HEK293T (cell line): ENCODE data around the gene ATG4D.
"Not testable (repeated sequence)": the region's sequence is repeated elsewhere in the genome, so short reads cannot be mapped to it uniquely, and the experiment has no call there.

Experiments
- CTCF ChIA-PET: fragments of 350-600 bp; formaldehyde crosslinking; extraction: SDS; loops from one replicate; lab custom pipeline; 2021; ENCODE audit warnings: antibody characterized with exemption, inconsistent platforms; lab: Yijun Ruan, JAX
- POLR2A ChIA-PET: fragments of 350-600 bp; formaldehyde crosslinking; extraction: SDS; loops from one replicate; lab custom pipeline; 2020; ENCODE audit warnings: antibody characterized with exemption, inconsistent platforms; lab: Yijun Ruan, JAX
- DNase-seq: peaks from one replicate; pipeline ENCODE4 v3.0.0; 2012; ENCODE audit warnings: mixed read lengths; ENCODE audit errors: extremely low spot score
- ARNT ChIP-seq: fragments of 450-650 bp; IDR thresholded peaks from 2 replicates; pipeline ENCODE4 v1.6.1; 2017; ENCODE audit warnings: mild to moderate bottlenecking
- BHLHE40 ChIP-seq: fragments of 450-650 bp; IDR thresholded peaks from 2 replicates; pipeline ENCODE4 v1.6.1; 2016; ENCODE audit warnings: mild to moderate bottlenecking, moderate library complexity, borderline replicate concordance
- CTBP1 ChIP-seq: fragments of 450-650 bp; IDR thresholded peaks from 2 replicates; pipeline ENCODE4 v1.6.1; 2016; ENCODE audit warnings: borderline replicate concordance
- ELF4 ChIP-seq: fragments of 450-650 bp; IDR thresholded peaks from 2 replicates; pipeline ENCODE4 v1.6.1; 2017; ENCODE audit warnings: antibody characterized with exemption
- FOXA1 ChIP-seq: fragments of 450-650 bp; IDR thresholded peaks from 2 replicates; pipeline ENCODE4 v1.6.1; 2016; ENCODE audit warnings: mild to moderate bottlenecking
- FOXK2 ChIP-seq: fragments of 450-650 bp; IDR thresholded peaks from 2 replicates; pipeline ENCODE4 v1.6.1; 2016; ENCODE audit warnings: mild to moderate bottlenecking
- FOXM1 ChIP-seq: fragments of 450-650 bp; IDR thresholded peaks from 2 replicates; pipeline ENCODE4 v1.6.1; 2017; ENCODE audit warnings: mild to moderate bottlenecking, borderline replicate concordance
- HDGF ChIP-seq: fragments of 450-650 bp; IDR thresholded peaks from 2 replicates; pipeline ENCODE4 v1.6.1; 2017; ENCODE audit warnings: antibody characterized with exemption, borderline replicate concordance
- L3MBTL2 ChIP-seq: fragments of 450-650 bp; conservative IDR thresholded peaks from 2 replicates; pipeline ENCODE4 v1.6.1; 2016; ENCODE audit warnings: mild to moderate bottlenecking
- LEF1 ChIP-seq: fragments of 450-650 bp; IDR thresholded peaks from 2 replicates; pipeline ENCODE4 v1.6.1; 2017; ENCODE audit warnings: mild to moderate bottlenecking, borderline replicate concordance
- NFRKB ChIP-seq: fragments of 450-650 bp; IDR thresholded peaks from 2 replicates; pipeline ENCODE4 v1.6.1; 2016; ENCODE audit warnings: mild to moderate bottlenecking, moderate library complexity
- PKNOX1 ChIP-seq: fragments of 450-650 bp; IDR thresholded peaks from 2 replicates; pipeline ENCODE4 v1.6.1; 2016
- SP1 ChIP-seq: fragments of 450-650 bp; IDR thresholded peaks from 2 replicates; pipeline ENCODE4 v1.6.1; 2017
- SUZ12 ChIP-seq: fragments of 450-650 bp; IDR thresholded peaks from 2 replicates; pipeline ENCODE4 v1.6.1; 2016; ENCODE audit warnings: mild to moderate bottlenecking
- TARDBP ChIP-seq: fragments of 450-650 bp; IDR thresholded peaks from 2 replicates; pipeline ENCODE4 v1.6.1; 2016
- ZNF384 ChIP-seq: fragments of 450-650 bp; IDR thresholded peaks from 2 replicates; pipeline ENCODE4 v1.6.1; 2016

ATG4D gene

GRCh38 chr19:10548746-10549276 is 5.1 kb downstream of the ATG4D start:
- DNase-seq = no peak
- no peak for TF ChIP-seq HDGF
- no peak for TF ChIP-seq BHLHE40
- TF ChIP-seq ZNF384 = no peak
- no peak for TF ChIP-seq TARDBP
- TF ChIP-seq SP1 = no peak
- no peak for TF ChIP-seq FOXA1
- no peak for TF ChIP-seq CTBP1
- no peak for TF ChIP-seq L3MBTL2
- no peak for TF ChIP-seq ARNT
- TF ChIP-seq PKNOX1 = no peak
- TF ChIP-seq ELF4 = no peak
- TF ChIP-seq FOXK2 = no peak
- TF ChIP-seq SUZ12 = no peak
- no peak for TF ChIP-seq NFRKB
- TF ChIP-seq FOXM1 = no peak
- no peak for TF ChIP-seq LEF1
- ChIA-PET POLR2A (no interaction called here), CTCF (no interaction called here)

GRCh38 chr19:10549733-10550132 is 6.0 kb downstream of the ATG4D start:
- no peak for DNase-seq
- ChIA-PET POLR2A (no interaction called here), CTCF (no interaction called here)
- TF ChIP-seq L3MBTL2 = no peak
- no peak for TF ChIP-seq ELF4
- no peak for TF ChIP-seq NFRKB
- no peak for TF ChIP-seq SP1
- no peak for TF ChIP-seq SUZ12
- no peak for TF ChIP-seq PKNOX1
- TF ChIP-seq CTBP1 = no peak
- no peak for TF ChIP-seq HDGF
- no peak for TF ChIP-seq ARNT
- TF ChIP-seq FOXM1 = no peak
- TF ChIP-seq BHLHE40 = no peak
- TF ChIP-seq FOXK2 = no peak
- no peak for TF ChIP-seq TARDBP
- TF ChIP-seq LEF1 = no peak
- no peak for TF ChIP-seq ZNF384
- TF ChIP-seq FOXA1 = no peak

- POLR2A ChIA-PET = no interaction called here
- no peak for TF ChIP-seq FOXM1
- TF ChIP-seq SP1 = no peak
- no peak for TF ChIP-seq NFRKB
- TF ChIP-seq ARNT = no peak
- no peak for TF ChIP-seq FOXA1
- no peak for TF ChIP-seq LEF1
- CTCF ChIA-PET = interaction anchor here (0.6 kb wide), 1 partner anchor 831 kb away, joined by 3 read pairs; no protein-coding TSS in a partner anchor
- no peak for DNase-seq
These were observed 6.6 kb downstream of the ATG4D start for GRCh38 chr19:10550336-10550735.

GRCh38 chr19:10551006-10551405 is 7.3 kb downstream of the ATG4D start:
- CTCF ChIA-PET = interaction anchor here (0.5 to 2.1 kb wide), 5 partner anchors 28 to 830 kb away, joined by 3 to 9 read pairs (median 4); no protein-coding TSS in a partner anchor
- POLR2A ChIA-PET = not testable (repeated sequence)

GRCh38 chr19:10551698-10552301 is 8.1 kb downstream of the ATG4D start:
- POLR2A ChIA-PET = interaction anchor here (1.0 to 3.4 kb wide), 3 partner anchors 10 to 68 kb away, joined by 4 to 20 read pairs (median 6); partner anchors contain the start of gene CDKN2D
- CTCF ChIA-PET = interaction anchor here (0.5 to 2.1 kb wide), 5 partner anchors 29 to 300 kb away, joined by 3 to 9 read pairs (median 4); no protein-coding TSS in a partner anchor
- DNase-seq = peak; percentile 45
- TF ChIP-seq HDGF = no peak
- no peak for TF ChIP-seq CTBP1
- TF ChIP-seq BHLHE40 = no peak
- no peak for TF ChIP-seq SUZ12
- peak; percentile 61; the same call in 1 of the 2 replicates for TF ChIP-seq ZNF384

More at GRCh38 chr19:10551006-10551405, 7.3 kb downstream of the ATG4D start:
- DNase-seq = not testable (repeated sequence)

GRCh38 chr19:10552510-10553053 is 8.9 kb downstream of the ATG4D start:
- TF ChIP-seq SP1 (no peak), ZNF384 (no peak), TARDBP (no peak), NFRKB (no peak), PKNOX1 (peak; percentile 78), LEF1 (no peak), CTBP1 (no peak)
- DNase-seq = peak; percentile 67
- POLR2A ChIA-PET = interaction anchor here (1.0 to 3.4 kb wide), 4 partner anchors 9 to 69 kb away, joined by 4 to 20 read pairs (median 5); partner anchors contain the start of gene CDKN2D
- CTCF ChIA-PET = interaction anchor here (0.6 to 2.1 kb wide), 4 partner anchors 10 to 92 kb away, joined by 3 to 5 read pairs (median 4); no protein-coding TSS in a partner anchor
